NCI-H524 treated with DMSO at 0.1 percent for 48 hours (cell line): ENCODE results near the gene LENEP.
A peak's percentile ranks its signal among the peaks of the same experiment; 100 is the strongest.

ENCODE experiments used
- DNase-seq: peaks from one replicate; lab custom pipeline; 2025; lab: John Stamatoyannopoulos, UW

LENEP gene

DNA sequence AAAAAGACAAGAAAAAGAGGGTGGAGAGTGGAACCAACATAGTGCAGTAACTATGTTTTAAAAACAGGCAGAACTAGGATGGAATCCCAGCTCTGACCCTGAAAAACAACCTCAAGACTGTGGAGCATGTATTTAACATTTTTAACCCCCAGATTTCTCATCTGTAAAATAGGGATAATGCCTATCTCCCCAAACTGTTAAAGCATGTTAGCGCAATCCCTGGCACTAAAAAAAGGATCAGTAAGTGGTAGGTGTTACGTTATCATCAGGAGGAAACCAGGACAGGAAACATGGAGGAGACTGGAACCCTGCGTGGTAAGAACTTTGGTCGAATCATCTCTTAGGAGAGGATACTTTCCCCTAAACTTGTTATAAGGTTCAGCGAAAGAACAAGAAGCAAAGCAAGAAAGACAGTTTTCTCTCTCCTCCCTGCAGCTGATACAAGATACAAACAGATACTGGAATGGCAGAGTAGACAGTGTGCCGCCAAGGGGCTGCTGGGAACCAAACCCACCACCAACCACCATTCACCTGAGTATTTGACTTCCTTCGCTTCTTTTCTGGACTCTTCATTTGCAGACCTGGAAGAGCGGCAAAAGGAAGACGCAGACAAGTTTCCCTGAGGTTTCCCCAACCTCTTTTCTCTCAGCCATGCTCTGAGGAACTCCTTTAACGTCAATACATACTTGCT lies 32.8 kb upstream of the LENEP start:
- DNase-seq, result no peak

DNA sequence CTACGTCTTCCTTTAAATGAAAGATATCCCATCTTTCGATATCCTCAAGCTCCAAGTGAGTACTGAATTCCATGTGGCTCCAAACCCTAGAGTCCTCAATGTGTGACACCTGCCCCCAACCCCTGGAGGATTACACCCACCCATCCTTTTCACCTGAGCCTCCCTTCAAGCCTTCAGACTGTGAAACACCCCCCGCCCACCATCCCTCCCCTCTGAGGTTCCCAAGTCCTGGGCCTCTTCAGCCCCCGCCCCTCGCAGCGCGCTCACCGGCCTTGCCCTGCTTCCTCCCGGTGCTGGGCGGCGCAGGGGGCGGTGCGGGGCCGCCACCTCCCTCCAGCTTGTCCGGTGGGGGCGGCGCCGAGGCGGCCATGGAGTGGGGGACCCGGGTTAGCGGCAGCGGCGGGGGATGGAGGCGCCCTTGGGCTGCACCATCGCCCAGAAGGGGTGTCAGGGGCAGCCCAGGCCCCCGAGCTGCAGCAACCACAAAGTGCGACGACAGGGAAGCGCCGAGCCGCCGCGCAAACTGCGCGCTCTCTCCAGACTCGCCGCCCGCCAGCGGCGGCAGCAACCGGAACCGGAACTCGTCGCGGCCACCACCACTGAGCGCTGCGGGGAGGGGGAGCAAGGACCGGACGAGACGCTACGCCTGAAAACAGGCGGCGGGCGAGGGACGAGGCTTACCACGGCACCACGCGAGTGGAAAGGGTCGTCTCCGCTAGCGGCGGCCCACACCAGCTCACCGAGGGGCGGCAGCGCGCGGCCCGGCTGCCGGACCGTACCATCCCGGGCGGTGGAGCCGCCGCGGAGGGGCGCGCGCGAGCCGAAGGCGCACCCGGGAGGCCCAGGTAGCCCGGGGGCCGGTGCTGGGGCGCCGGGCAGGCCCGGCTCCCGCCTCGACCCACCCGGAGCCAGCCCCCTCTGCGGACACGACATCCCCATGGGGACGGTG lies 31.9 kb upstream of the LENEP start, which contains the start of gene PYGO2:
PYGO2 (minus strand) TSS at position 576 of the 949 bp plus-strand sequence; CDS start at position 370, 206 bp downstream.
- DNase-seq, result no peak

DNA sequence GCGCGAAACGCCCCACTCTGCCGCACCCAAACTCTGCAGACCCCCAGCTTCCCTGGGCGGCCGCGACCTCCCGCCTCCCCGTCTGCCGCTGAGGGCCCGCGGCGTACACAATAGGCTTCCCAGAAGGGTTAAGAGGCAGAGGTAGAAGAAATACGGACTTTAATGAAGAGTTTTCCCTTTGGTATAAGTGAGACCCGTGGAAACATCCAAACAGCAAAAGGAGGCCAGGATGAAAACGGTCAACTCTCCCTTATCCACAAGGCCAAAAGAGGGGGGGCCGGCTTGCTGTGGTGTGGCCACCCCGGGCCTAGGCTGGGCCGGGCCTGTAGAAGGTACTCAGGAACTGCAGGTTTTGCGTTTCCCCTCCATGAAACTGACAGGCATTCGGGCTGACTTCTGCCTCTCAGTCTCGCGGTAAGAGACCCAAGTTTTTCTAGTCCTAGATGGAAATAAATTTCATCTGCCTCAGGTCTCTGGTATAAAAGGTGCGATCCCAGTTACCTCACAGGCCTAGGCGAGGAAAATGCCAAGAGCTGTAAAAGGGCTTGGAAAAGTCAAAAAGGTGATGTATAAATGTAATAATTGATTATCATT lies 31.1 kb upstream of the LENEP start:
- DNase-seq, result no peak

DNA sequence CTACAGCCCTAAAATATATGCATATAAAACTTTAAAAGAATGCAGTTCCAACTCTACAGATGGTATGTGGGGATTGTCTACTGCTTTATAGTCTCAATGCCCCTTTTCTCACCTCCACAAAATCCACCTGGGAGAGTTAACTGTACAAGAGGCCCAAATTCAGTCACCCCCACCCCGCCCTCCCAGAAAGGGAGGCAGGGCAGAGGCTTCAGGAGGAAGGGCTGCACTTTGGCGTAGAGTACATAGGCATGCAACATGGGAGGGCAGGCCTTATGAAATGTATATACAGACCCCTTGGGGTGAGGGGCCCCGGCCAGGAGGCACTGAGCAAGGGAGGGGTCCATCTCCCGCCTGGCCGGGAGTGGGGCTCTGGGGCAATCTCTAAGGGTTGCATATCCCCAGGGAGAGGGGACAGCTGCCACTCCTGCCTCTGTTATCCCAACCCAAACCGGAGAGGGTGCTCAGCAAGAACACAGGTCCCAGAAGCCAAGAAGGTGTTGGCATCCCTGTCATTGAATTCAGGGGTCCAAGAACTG lies 30.5 kb upstream of the LENEP start:
- DNase-seq, result no peak

DNA sequence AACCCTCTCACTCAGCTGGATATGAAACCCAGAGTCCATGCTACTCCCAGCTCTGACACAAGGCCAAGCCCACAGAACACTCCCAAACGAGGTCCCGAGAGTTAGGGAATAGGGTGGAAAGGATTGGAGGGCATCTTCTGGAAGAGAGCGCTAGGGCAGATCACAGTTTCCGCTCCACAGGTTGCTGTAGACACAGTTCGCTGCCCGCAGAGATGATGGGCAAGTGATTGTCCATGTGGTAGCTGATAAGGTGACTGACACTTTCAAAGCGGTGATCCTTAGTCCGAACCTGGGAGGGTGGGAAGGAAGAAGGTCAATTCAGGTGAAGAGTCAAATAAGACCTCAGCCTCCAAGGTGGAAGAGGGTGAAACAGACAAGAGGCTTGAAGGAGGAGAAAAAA lies 29.7 kb upstream of the LENEP start:
- no peak for DNase-seq

DNA sequence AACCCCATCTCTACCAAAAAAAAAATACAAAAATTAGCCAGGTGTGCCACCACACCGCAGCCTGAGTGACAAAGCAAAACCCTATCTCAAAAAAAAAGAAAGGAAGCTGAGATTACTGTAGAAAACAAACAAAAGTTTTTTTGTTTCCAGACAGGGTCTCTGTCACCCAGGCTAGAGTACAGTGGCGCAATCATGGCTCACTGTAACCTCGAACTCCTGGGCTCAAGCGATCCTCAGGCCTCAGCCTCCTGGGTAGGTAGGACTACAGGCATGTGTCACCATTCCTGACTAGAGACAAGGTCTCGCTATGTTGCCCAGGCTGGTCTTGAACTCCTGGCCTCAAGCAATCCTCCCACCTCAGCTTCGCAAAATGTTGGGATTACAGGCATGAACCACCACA lies 29.0 kb upstream of the LENEP start:
- no peak for DNase-seq

DNA sequence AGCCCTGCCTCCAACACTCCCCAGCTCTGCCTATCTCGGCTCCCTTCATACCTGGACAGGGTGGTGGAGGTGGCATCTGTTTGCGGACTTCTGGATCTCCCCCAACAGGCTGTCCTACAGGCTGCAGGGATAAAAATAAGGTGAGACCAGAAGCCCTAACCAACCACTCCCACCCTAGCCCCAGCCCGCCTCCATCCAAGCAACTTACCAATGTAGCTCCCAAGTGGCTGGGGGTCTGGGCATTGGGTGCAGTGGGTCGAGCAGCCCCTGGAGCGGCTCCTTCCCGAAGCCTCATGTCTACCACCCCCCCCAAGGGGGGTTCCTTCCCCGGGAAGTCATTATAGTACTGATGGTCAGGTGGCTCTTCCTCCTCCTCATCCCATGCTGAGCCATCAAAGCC lies 27.3 kb upstream of the LENEP start:
- DNase-seq, result no peak

DNA sequence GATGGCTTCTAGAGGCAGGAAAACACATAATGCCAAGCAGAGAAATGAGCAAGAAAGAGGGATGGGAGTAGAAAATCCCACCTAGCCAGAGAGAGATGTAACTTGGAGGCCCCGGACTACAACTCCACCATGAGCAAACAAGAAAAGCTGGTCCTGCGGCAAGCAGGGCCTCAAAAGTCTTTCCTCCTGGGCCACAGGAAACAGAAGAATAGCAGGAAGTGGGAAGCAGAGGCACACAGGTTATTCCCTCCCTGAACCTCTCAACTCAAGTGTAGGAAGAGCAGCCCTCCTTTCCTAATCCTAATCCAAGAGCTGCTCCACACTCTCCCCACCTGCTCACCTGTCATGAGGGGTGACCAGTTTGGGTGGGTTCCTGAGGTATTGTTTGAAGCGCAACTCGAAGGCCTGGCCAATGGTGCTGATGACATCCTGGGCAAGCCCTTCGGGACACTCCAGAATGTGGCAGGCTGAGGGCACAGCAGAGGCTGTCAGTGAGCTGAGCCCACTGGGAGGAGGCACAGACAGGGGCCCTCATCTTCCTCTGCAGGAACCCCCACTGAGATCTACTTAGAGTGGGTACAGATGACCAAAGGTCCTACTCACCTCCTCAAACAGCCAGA lies 25.9 kb upstream of the LENEP start:
- DNase-seq, result no peak

DNA sequence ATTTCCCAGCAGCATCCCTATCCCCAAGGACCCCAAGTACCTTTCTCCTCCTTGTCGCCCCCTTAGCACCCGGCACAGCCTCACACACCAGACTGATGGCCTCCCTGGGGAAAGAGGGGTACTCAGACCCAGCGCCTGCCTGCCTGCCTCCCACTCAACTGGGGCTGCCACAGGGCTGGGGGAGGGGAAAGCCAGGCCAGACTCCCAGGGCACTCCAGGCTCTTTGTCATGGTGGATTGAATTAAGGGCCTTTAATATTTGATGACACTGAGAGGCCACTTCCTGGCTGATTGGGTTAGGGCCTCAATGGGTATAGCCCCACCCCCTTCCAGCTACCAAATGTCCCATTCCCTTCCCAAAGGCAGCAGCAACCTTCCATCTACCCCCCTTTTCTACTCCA lies 24.7 kb upstream of the LENEP start:
- DNase-seq, result no peak

DNA sequence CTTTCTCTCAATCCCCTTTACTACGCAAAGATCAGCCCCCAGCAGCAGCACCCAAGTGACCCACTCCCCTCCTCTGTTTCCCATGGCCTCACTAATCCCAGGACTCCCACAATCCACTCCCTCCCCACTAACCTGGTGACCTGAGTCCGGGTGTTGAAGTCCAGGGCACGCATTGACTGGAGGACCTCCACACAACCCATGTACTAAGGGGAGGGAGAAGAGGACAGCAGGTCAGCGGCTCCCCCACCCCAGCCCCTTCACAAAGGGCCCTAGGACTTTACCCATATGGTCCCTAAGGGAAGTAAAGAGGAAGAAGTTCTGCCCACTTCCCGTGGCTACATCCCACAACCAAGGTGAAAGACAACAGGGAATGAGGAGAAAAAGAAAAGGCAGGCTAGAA lies 24.1 kb upstream of the LENEP start:
- DNase-seq, result no peak

DNA sequence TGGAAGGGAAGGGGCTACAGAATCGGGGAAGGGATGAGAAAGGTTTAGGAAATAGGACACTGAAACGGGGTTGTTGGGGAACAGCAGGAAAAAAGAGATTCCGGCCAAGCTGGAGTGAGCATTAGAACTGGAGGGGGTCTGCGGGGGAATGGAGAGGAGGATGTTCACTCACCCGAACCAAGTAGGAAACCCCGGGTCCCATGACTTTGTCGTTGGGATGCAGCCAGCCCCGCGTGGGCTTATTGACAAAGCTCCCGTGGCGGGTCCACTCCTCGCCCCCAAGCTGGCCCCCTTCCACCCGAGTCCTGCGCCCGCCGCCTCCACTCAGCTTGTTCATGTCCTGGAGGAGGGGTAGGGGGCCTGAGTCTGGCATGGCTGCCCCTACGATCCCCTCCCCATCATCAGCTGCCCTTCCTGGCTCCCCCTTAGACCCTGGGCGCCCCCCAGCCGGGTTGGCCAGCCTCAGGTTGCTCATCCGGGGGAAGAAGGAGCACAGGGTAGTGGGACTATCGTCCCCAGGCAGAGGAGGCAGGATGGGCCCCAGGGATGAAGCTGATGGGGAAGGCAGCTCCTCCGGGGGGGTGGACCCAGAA lies 23.4 kb upstream of the LENEP start:
- no peak for DNase-seq

DNA sequence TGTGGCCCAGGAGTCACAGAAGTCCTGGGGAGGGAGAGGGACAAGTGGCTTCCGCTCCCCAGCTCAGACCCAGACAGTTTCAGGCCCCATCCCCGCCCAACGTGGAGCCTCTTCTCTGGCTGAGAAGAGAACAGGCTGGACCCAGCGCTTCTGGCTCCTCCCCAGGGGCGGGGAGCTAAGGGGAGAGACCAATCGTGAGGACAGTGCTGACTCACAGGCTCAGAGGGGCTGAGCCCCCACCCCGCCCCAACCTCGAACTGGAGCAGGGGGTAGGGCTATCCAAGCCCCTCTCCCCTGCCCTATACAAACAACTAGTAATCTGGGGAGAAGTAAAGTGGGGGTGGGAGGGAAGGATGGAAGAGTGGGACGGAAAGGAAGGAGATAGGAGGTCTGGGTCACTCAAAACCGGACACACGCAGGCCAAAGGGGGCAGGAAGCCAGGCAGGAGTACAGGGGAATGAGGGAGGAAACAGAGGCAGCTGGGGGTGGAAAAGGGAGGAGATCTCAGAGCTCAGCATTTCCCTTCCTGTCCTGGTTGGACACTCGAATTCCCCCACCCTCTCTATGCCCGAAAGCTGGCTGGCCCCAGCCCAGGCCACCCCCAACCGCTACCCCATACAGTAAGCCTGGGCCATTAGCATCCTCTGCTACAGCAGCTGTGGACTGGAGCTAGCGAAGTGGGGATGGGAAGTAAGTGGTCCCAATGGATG lies 22.6 kb upstream of the LENEP start, which contains the start of gene SHC1:
SHC1 (minus strand) TSS at position 117 of the 710 bp plus-strand sequence. CDS start 221 bp downstream, outside the sequence.
- no peak for DNase-seq

DNA sequence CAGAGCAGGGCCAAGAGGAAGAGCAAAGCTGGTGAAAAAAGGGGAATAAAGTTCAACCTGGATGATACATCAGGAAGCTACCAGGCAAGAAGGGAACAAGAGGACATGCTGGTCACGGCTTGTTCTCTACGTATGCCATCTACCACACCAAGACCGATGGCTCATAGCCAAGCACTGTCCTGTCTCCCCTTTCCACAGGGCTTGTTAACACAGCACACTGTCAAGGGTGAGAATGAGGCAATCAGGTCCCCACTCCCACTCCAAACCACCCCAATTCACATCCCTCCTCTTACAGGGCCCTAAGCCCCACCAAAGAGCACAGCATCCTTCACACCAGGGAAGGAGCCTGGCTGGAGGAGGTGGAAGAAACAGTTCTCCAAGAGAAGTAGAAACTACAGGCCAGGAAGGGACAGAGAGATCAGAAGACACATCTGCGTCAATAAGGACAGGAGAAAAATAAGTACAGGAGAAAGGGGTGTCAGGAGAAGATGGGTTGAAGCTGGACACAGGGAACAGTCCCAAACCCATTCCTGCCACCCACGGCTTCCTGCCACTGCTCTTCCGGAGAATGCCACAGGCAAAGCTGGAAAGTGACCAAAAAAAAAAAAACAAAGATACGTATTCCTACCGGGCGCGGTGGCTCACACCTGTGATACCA lies 21.9 kb upstream of the LENEP start:
- DNase-seq, result no peak

DNA sequence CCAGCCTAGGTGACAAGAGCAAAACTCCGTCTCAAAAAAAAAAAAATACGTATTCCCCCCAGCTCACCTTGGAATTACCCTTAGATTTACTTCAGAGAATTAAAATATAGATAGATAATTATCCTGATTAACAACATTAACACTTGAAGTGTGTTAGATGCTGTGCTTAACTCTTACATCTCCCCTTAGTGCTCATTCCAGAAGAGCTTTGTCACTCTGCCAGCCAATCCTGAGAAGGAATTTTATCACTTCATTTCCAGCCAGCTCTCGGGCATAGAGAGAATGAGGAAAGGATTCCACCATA lies 21.2 kb upstream of the LENEP start:
- DNase-seq, result no peak

DNA sequence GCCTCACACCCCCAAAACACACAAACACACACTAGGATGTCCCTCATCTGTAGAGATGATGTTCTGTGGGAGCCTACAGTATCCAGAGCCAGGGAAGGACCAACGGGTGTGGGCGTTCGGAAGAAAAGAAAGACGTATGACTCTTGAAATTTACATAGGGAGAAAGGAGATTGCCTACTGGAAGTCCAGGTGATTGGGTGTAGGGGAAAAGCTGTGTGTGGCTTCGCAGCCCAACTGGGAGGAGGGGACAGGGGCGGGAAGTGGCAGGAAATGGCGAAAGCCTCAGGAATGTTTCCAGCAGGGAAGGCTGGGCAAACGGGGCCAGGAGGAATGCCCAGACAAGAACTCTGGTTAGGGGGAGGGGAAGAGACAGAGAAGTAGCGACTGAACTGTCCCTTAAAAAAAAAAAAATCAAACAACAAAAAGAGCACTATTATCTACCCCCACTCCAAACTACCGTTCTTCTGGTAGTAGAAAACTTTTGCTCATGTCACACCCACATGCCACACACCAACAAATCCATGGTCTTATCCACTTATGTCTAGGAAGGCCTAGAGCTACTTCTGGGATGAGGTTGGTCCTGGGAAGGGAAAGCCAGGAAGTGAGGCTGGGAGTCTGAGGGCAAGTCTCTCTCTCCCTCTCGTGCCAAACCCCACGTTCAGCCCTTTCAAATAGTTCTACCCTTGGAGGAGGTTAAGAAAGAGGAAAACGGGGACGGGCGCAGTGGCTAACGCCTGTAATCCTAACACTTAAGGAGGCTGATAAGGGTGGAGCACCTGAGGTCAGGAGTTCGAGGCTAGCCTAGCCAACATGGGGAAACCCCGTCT lies 20.7 kb upstream of the LENEP start:
- no peak for DNase-seq

DNA sequence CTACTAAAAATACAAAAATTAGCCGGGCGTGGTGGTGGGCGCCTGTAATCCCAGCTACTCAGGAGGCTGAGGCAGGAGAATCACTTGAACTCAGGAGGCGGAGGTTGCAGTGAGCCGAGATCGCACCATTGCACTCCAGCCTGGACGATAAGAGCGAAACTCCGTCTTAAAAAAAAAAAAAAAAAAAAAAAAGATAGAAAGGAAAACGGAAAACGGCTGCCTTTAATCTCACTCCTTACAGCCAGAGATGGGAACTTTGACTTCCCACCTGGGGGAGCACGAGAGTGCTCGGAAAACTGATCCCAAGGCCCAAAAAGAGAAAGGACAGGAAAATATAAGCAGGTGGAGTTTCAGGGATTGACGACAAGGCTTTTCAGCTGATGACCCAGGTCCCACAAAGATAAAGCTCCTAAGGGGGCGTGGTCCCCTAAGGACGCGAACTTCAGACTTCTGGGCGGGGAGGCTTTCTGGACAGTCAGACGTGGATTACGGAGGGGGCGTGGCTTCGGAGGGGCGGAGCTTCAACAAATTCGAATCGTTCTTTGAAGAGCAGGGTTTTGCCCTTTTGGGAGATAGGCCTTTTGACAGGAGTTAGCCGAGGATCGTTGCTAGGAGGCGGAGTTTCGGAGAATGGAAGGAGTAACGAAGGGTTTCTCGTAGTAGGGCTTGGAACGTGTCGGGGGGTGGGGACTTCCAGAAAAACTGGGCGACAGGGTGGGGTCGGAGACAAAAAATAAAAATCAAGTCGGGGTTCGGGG lies 19.9 kb upstream of the LENEP start:
- DNase-seq, result peak; percentile 72

DNA sequence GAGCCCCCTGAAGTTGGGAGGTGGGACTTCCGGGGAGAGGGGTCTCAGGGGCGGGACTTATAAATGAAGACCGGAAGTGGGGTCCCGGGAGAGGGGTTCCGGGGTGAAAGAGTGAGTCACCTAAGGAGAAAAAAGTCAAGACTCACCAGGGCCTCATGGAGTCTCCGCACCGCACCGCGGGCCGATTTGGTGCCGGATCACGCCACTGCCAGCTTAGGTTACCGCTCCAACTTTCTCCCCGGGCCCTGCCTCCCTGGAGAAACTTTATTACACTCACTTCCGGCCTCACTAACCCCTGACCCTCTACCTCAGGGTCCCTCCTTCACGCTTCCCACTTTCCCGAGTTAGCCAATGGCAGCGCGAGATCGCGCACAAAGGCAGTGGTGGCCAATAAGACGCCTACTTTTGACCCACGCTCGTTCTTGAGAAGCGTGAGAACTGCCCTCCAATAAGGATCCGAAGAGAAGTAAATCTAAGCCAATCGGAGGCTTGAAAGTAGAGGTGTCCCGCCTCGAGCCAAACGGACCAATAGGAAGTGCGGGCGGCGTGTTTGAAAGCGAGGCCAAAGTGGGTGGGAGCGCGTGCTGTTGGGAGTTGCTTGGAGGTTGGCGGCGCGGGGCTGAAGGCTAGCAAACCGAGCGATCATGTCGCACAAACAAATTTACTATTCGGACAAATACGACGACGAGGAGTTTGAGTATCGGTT lies 19.1 kb upstream of the LENEP start, which contains the start of gene CKS1B:
CKS1B (plus strand) TSS at position 580 of the 706 bp plus-strand sequence; CDS start at position 645, 65 bp downstream.
- DNase-seq, result peak; percentile 99

DNA sequence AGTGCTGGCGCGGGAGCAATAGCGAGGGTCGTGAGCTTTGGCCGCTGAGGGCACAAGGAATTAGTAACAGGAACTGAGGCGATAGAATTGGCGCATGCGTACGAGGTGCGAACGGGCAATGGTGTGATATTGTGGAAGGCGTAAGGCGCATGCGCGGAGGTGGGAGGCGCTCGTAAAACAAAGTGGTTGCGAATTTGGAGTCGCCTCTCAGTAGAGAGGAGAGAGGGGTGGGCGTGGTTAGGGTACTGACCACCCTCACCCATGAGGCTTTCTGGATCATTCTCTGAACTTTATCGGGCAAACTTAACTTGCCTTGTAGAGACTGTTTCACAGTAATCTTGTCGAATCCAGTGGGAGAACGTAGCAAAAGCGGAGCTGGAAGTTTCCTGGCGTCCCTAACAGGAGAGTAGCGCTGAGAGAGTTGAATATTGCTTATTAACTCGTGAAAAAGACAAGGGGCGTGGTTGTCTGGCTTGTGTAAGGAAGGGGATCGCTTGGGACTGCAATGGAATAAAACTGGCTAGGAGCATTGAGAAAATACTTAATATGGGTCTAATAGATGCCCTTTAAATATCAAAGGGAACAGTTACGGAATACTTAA lies 18.5 kb upstream of the LENEP start:
- DNase-seq, result peak; percentile 69
